ENCODE measurements around the gene STK31.
"Not testable (repeated sequence)": the region's sequence is repeated elsewhere in the genome, so short reads cannot be mapped to it uniquely, and the experiment has no call there.

Gene STK31

GRCh38 chr7:23811540-23811939, 101.5 kb downstream of the STK31 start:
- no peak for DNase-seq

DNA sequence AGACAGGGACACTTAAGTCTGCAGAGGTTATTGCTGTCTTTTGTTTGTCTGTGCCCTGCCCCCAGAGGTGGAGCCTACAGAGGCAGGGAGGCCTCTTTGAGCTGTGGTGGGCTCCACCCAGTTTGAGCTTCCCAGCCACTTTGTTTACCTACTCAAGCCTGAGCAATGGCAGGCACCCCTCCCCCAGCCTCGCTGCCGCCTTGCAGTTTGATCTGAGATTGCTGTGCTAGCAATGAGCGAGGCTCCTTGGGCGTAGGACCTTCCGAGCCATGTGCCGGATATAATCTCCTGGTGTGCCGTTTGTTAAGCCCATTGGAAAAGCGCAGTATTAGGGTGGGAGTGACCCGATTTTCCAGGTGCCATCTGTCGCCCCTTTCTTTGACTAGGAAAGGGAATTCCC, 118.1 kb downstream of the STK31 start:
- DNase-seq: not testable (repeated sequence)

- not testable (repeated sequence) for DNase-seq
These were observed 122.7 kb downstream of the STK31 start for GRCh38 chr7:23832733-23833132.

DNA sequence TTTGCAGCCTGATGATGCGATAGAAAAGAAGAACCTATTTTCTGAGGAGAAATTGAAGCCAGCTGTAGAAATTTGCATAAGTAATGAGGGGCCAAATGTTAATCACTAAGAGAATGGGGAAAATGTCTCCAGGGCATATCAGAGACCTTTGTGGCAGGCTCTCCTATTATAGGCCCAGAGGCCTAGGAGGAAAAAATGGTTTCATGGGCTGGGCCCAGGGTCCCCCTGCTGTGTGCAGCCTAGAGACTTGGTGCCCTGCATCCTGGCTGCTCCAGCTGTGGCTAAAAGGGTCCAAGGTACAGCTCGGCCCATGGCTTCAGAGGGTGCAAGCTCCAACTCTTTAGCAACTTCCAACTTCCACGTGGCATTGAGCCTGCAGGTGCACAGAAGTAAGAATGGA, 123.4 kb downstream of the STK31 start:
- DNase-seq: no peak

DNA sequence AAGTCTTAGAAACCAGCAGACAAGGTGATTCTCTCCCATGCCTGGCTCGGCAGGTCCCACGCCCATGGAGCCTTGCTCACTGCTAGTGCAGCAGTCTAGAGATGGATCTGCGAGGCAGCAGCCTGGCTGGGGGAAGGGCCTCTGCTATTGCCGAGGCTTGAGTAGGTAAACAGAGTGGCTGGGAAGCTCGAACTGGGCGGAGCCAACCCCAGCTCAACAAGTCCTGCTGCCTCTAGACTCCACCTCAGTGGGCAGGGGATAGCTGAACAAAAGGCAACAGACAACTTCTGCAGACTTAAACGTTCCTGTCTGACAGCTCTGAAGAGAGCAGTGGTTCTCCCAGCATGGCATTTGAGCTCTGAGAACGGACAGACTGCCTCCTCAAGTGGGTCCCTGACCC, 134.8 kb downstream of the STK31 start:
- not testable (repeated sequence) for DNase-seq

- DNase-seq: no peak
These were observed 142.1 kb downstream of the STK31 start for GRCh38 chr7:23852135-23852534.

DNA sequence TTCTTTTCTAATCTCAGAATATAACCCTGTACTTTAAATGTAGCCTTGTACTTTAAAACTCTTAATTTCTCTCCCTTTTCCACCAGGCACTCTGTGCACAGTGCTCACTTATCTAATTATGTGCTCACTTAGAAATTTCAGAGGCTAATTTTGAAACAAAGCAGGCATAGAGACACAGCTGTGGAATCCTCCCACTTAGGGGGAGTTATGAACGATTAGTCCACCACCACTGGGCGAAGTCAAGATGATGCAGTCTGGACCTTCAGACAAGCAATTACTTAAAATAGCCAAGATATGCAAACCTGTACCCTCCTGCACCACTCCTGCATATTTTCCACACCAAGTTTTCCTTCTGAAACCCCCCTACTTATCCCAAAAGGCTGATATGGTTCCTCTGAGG, 143.0 kb downstream of the STK31 start:
- DNase-seq: no peak

GRCh38 chr7:23863209-23863787, 153.3 kb downstream of the STK31 start:
- peak; percentile 25 for DNase-seq

- no peak for DNase-seq
These were observed 155.0 kb downstream of the STK31 start for GRCh38 chr7:23864973-23865372.

DNA sequence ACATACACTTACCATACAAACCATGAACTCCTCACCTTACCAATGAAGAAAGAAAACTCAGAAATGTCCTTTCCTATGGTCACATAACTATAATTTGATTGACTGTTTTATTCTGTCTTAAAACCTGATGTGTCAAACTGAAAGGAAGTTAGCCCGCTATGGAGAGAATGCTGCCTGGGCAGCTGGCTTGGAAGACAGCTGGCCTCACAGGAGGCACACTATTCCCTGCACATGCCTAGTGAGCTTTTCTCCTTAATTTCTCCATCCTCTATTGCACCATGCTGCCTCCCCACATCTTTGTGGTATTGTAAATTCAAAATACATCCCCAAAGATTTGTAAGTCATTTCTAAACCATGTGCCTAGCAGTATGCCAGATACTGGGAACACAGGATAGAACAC, 163.3 kb downstream of the STK31 start:
- DNase-seq: peak; percentile 24

DNA sequence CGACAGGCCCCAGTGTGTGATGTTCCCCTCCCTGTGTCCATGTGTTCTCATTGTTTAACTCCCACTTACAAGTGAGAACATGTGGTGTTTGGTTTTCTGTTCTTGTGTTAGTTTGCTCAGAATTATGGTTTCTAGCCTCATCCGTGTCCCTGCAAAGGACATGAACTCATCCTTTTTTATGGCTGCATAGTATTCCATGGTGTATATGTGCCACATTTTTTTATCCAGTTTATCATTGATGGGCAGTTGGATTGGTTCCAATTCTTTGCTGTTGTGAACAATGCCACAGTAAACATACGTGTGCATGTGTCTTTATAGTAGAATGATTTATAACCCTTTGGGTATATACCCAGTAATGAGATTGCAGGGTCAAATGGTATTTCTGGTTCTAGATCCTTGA, 166.5 kb downstream of the STK31 start:
- DNase-seq: not testable (repeated sequence)

All from right hindlimb (tissue), 1 donor.